Caco-2 (cell line): Measurements from ENCODE around the gene STAB2. TPM values are rescaled to one million over a fixed set of nuclear protein-coding genes. Genes with fewer than 3 reads are reported as not detected.

ENCODE experiments used
- BruUV-seq: library from RNA; stranded (reverse); fragments of 400-500 nt; replicated peaks from 2 replicates; lab custom pipeline; 2021; lab: Mats Ljungman, UMichigan
- CTCF ChIA-PET: fragments of 300-600 bp; sonication (Branson Sonifier 250); formaldehyde crosslinking; loops from one replicate; lab custom pipeline; 2022; ENCODE audit warnings: antibody characterized with exemption; lab: Charles Lee
- POLR2A ChIA-PET: fragments of 300-600 bp; sonication (Branson Sonifier 250); formaldehyde crosslinking; loops from one replicate; lab custom pipeline; 2022; ENCODE audit warnings: antibody characterized with exemption; lab: Charles Lee
- DNase-seq, 2 experiments: peaks; one replicate each; pipeline versions ENCODE4 v3.0.0 to v3.0.0-alpha.2; 2020 to 2022
- H3K27me3 ChIP-seq: replicated peaks from 2 replicates; pipeline ENCODE4 v1.6.0; 2011; ENCODE audit warnings: low read length; ENCODE audit not compliant: control insufficient read depth, insufficient read depth
- H3K36me3 ChIP-seq: 2 replicates; pipeline ENCODE4 v1.5.1; 2011; ENCODE audit warnings: low read length; ENCODE audit not compliant: control insufficient read depth, insufficient read depth
- H3K4me1 ChIP-seq: fragments of 250-450 bp; sonication (Bioruptor Pico); 2 replicates; pipeline ENCODE4 v1.5.1; 2020; ENCODE audit warnings: mild to moderate bottlenecking
- H3K4me3 ChIP-seq: 2 replicates; pipeline ENCODE4 v1.5.1; 2011; ENCODE audit warnings: low read depth, mild to moderate bottlenecking, control low read depth, low read length
- H3K9me3 ChIP-seq: fragments of 250-450 bp; sonication (Bioruptor Pico); 2 replicates; pipeline ENCODE4 v1.5.1; 2020; ENCODE audit warnings: mild to moderate bottlenecking, moderate library complexity
- H3K27ac Mint-ChIP-seq: one replicate; pipeline ENCODE4 v1.8.0; 2022; ENCODE audit warnings: mixed read lengths; ENCODE audit not compliant: unreplicated experiment
- H3K27me3 Mint-ChIP-seq: one replicate; pipeline ENCODE4 v1.8.0; 2022; ENCODE audit warnings: mixed read lengths; ENCODE audit not compliant: insufficient read depth, unreplicated experiment
- H3K36me3 Mint-ChIP-seq: one replicate; pipeline ENCODE4 v1.8.0; 2022; ENCODE audit warnings: mild to moderate bottlenecking, mixed read lengths; ENCODE audit not compliant: insufficient read depth, unreplicated experiment
- H3K4me1 Mint-ChIP-seq: one replicate; pipeline ENCODE4 v1.8.0; 2022; ENCODE audit warnings: low read depth, mixed read lengths; ENCODE audit not compliant: unreplicated experiment
- H3K4me3 Mint-ChIP-seq: one replicate; pipeline ENCODE4 v1.8.0; 2022; ENCODE audit warnings: mild to moderate bottlenecking, moderate library complexity, mixed read lengths; ENCODE audit not compliant: unreplicated experiment
- H3K9me3 Mint-ChIP-seq: one replicate; pipeline ENCODE4 v1.8.0; 2022; ENCODE audit warnings: mixed read lengths; ENCODE audit not compliant: unreplicated experiment
- CTCF ChIP-seq, 2 experiments: fragments of 200-600 bp in 1 of 2; IDR thresholded peaks; 1 replicate in 1 of 2; 2 replicates in 1 of 2; pipeline versions ENCODE4 v1.5.1 to v1.8.0; 2011 to 2022; ENCODE audit warnings: antibody characterized with exemption in 1 of 2, control low read depth in 1 of 2, inconsistent platforms in 1 of 2, low read depth in 1 of 2, low read length in 1 of 2, mild to moderate bottlenecking in 1 of 2, moderate library complexity in 1 of 2; ENCODE audit not compliant: insufficient read depth in 1 of 2, severe bottlenecking in 1 of 2, unreplicated experiment in 1 of 2
- intact Hi-C: fragments of 100-400 bp; cut with micrococcal nuclease; formaldehyde crosslinking; loops from one replicate; pipeline ENCODE4 v1.10.0; 2022; ENCODE audit not compliant: unreplicated experiment
- total RNA-seq: library from RNA; stranded (reverse); gene quantifications from 2 replicates; pipeline ENCODE4 v1.2.3, GENCODE V29; 2022

STAB2 gene
- total RNA-seq, 1 experiment from 2014 or later: 0.25 TPM

- DNase-seq: no peak
- intact Hi-C loops: no loop called here
- Mint-ChIP-seq H3K27me3 (peaks cover 19% of the 10 kb centered on the region), H3K36me3 (no peaks in the 10 kb centered on the region), H3K4me1 (no peaks in the 10 kb centered on the region), H3K27ac (no peak overlapping the region), H3K9me3 (no peaks in the 10 kb centered on the region), H3K4me3 (no peak overlapping the region)
- no peaks in the 10 kb centered on the region for H3K9me3 ChIP-seq
- POLR2A ChIA-PET: no interaction called here
- TF ChIP-seq CTCF (IDR thresholded peaks at IDR 0.05; ENCODE audit: insufficient read depth in 1 of 2, low read depth in 1 of 2, low read length in 1 of 2, severe bottlenecking in 1 of 2, unreplicated experiment in 1 of 2): no peak
- BruUV-seq: no TSS peak
- H3K27me3 ChIP-seq: no peaks in the 10 kb centered on the region
- no peak overlapping the region for H3K4me3 ChIP-seq
- H3K36me3 ChIP-seq: no peaks in the 10 kb centered on the region
- no peaks in the 10 kb centered on the region for H3K4me1 ChIP-seq
- CTCF ChIA-PET: no interaction called here
Observed at GRCh38 chr12:103696101-103696500, 109.0 kb downstream of the STAB2 start.

GRCh38 chr12:103697971-103698751 lies 111.1 kb downstream of the STAB2 start:
- H3K4me3 ChIP-seq: no peak overlapping the region
- H3K27me3 Mint-ChIP-seq: peaks cover 19% of the 10 kb centered on the region
- H3K4me3 Mint-ChIP-seq: no peak overlapping the region
- no peak for DNase-seq
- no peaks in the 10 kb centered on the region for H3K36me3 ChIP-seq
- H3K27me3 ChIP-seq: no peaks in the 10 kb centered on the region
- no peaks in the 10 kb centered on the region for H3K4me1 ChIP-seq
- CTCF ChIA-PET: no interaction called here
- no TSS peak for BruUV-seq
- H3K9me3 ChIP-seq: no peaks in the 10 kb centered on the region
- H3K36me3 Mint-ChIP-seq: no peaks in the 10 kb centered on the region
- no peaks in the 10 kb centered on the region for H3K4me1 Mint-ChIP-seq
- H3K9me3 Mint-ChIP-seq: no peaks in the 10 kb centered on the region
- no peak for TF ChIP-seq CTCF (IDR thresholded peaks at IDR 0.05; ENCODE audit: insufficient read depth in 1 of 2, low read depth in 1 of 2, low read length in 1 of 2, severe bottlenecking in 1 of 2, unreplicated experiment in 1 of 2)
- intact Hi-C loops: no loop called here
- no peak overlapping the region for H3K27ac Mint-ChIP-seq
- POLR2A ChIA-PET: no interaction called here

- Mint-ChIP-seq H3K9me3 (no peaks in the 10 kb centered on the region), H3K36me3 (no peaks in the 10 kb centered on the region), H3K4me3 (no peak overlapping the region), H3K4me1 (no peaks in the 10 kb centered on the region), H3K27ac (no peak overlapping the region), H3K27me3 (peaks cover 19% of the 10 kb centered on the region)
- POLR2A ChIA-PET: no interaction called here
- no peak overlapping the region for H3K4me3 ChIP-seq
- TF ChIP-seq CTCF (IDR thresholded peaks at IDR 0.05; ENCODE audit: insufficient read depth in 1 of 2, low read depth in 1 of 2, low read length in 1 of 2, severe bottlenecking in 1 of 2, unreplicated experiment in 1 of 2): no peak
- BruUV-seq: no TSS peak
- H3K9me3 ChIP-seq: no peaks in the 10 kb centered on the region
- intact Hi-C loops: no loop called here
- CTCF ChIA-PET: interaction anchor here (0.6 kb wide), 1 partner anchor 283 kb away, joined by 3 read pairs; no protein-coding TSS in a partner anchor
- H3K36me3 ChIP-seq: no peaks in the 10 kb centered on the region
- no peaks in the 10 kb centered on the region for H3K4me1 ChIP-seq
- no peak for DNase-seq
- no peaks in the 10 kb centered on the region for H3K27me3 ChIP-seq
Observed at GRCh38 chr12:103698752-103699560, 111.9 kb downstream of the STAB2 start.
